NT2/D1 (cell line): Measurements from ENCODE around the gene LIMK2.

Source experiments
- SUZ12 ChIP-seq: IDR thresholded peaks from 2 replicates; pipeline ENCODE4 v1.6.1; 2011; ENCODE audit not compliant: insufficient read length, insufficient read depth; ENCODE audit errors: extremely low read depth
- YY1 ChIP-seq: IDR thresholded peaks from 2 replicates; pipeline ENCODE4 v1.6.1; 2011; ENCODE audit not compliant: insufficient read length, insufficient read depth
- ZNF274 ChIP-seq: IDR thresholded peaks from 2 replicates; pipeline ENCODE4 v1.6.1; 2011; ENCODE audit warnings: mild to moderate bottlenecking, low read depth, low read length

GRCh38 chr22:31244046-31244942, 32.2 kb downstream of the LIMK2 start:
- TF ChIP-seq YY1 (no peak), SUZ12 (no peak), ZNF274 (no peak)
